ENCODE measurements around the gene TEX38. TPM values are rescaled to one million over a fixed set of nuclear protein-coding genes. Genes with fewer than 3 reads are reported as not detected.

Gene TEX38
- total RNA-seq, 2 experiments from 2014 or later: not detected

- ATAC-seq (ENCODE audit: poor library complexity) (no peak), DNase-seq (no peak)
- peaks cover 100% of the 10 kb centered on the region for H3K36me3 Mint-ChIP-seq (ENCODE audit: low read depth)
- Histone ChIP-seq H3K4me1 (ENCODE audit: insufficient read depth, low read length) (no peaks in the 10 kb centered on the region), H3K9me3 (ENCODE audit: control insufficient read depth in 1 of 2, insufficient read depth in 1 of 2, low read length in 2 of 2) (no peaks in the 10 kb centered on the region), H3K36me3 (ENCODE audit: insufficient read depth, low read length) (peaks cover 96% of the 10 kb centered on the region), H3K4me3 (ENCODE audit: low read length) (no peak overlapping the region), H3K27ac (ENCODE audit: low read depth in 1 of 2, low read length in 2 of 2) (no peak overlapping the region), H3K27me3 (ENCODE audit: control insufficient read depth in 1 of 2, insufficient read depth in 2 of 2, low read length in 2 of 2) (no peaks in the 10 kb centered on the region)
- H3K27ac Mint-ChIP-seq: peak overlapping the region; percentile 61
- ChIA-PET CTCF (no interaction called here), POLR2A (no interaction called here)
- TF ChIP-seq, protein P1, sequence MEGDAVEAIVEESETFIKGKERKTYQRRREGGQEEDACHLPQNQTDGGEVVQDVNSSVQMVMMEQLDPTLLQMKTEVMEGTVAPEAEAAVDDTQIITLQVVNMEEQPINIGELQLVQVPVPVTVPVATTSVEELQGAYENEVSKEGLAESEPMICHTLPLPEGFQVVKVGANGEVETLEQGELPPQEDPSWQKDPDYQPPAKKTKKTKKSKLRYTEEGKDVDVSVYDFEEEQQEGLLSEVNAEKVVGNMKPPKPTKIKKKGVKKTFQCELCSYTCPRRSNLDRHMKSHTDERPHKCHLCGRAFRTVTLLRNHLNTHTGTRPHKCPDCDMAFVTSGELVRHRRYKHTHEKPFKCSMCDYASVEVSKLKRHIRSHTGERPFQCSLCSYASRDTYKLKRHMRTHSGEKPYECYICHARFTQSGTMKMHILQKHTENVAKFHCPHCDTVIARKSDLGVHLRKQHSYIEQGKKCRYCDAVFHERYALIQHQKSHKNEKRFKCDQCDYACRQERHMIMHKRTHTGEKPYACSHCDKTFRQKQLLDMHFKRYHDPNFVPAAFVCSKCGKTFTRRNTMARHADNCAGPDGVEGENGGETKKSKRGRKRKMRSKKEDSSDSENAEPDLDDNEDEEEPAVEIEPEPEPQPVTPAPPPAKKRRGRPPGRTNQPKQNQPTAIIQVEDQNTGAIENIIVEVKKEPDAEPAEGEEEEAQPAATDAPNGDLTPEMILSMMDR (IDR thresholded peaks at IDR 0.05): no peak
- no peak overlapping the region for H3K4me3 Mint-ChIP-seq
- intact Hi-C loops (cut with DNase I, micrococcal nuclease): loop anchor here in 1 of 2 experiments (2.0 kb wide), 1 partner anchor 20 kb away; no protein-coding TSS in a partner anchor
- no peaks in the 10 kb centered on the region for H3K9me3 Mint-ChIP-seq
- no peaks in the 10 kb centered on the region for H3K27me3 Mint-ChIP-seq
- peaks cover 17% of the 10 kb centered on the region for H3K4me1 Mint-ChIP-seq (ENCODE audit: low read depth)
Observed at GRCh38 chr1:46687093-46687659, 15.5 kb downstream of the TEX38 start.

DNA sequence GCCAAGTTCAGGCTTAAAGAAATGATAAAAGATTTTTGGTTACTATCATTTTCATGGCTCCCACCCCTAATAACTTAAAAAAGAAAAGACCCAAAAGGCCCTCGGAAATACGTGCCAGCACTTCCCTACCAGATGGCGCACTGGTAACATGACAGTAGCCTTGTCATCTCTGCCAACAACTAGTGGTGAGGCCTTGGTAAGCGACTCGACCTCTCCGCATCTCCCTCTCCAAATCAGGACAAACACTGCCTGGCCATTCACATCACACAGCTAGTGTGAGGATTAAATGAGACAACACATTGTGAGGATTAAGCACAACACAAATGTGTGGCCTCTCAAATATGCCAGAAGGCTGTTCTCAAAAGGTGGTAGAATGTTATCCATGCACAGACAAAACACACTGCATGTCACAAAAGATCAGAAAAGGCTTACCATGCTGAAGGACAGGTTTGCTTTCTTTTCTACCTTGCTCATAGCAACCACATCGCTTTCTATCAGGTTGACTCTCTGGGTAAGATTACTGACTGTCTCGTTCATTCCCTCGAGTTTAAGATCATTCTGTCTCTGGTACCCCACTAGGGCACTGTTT is 16.4 kb downstream of the TEX38 start:
- Mint-ChIP-seq H3K4me3 (no peak overlapping the region), H3K4me1 (ENCODE audit: low read depth) (peaks cover 17% of the 10 kb centered on the region), H3K27ac (peak overlapping the region; percentile 61), H3K36me3 (ENCODE audit: low read depth) (peaks cover 100% of the 10 kb centered on the region), H3K9me3 (no peaks in the 10 kb centered on the region), H3K27me3 (no peaks in the 10 kb centered on the region)
- Histone ChIP-seq H3K36me3 (ENCODE audit: insufficient read depth, low read length) (peaks cover 100% of the 10 kb centered on the region), H3K4me1 (ENCODE audit: insufficient read depth, low read length) (no peaks in the 10 kb centered on the region), H3K27ac (ENCODE audit: low read depth in 1 of 2, low read length in 2 of 2) (no peak overlapping the region), H3K4me3 (ENCODE audit: low read length) (no peak overlapping the region), H3K27me3 (ENCODE audit: control insufficient read depth in 1 of 2, insufficient read depth in 2 of 2, low read length in 2 of 2) (no peaks in the 10 kb centered on the region), H3K9me3 (ENCODE audit: control insufficient read depth in 1 of 2, insufficient read depth in 1 of 2, low read length in 2 of 2) (no peaks in the 10 kb centered on the region)
- TF ChIP-seq, protein P1 (IDR thresholded peaks at IDR 0.05): no peak
- intact Hi-C loops (cut with DNase I, micrococcal nuclease): loop anchor here in 1 of 2 experiments (2.0 kb wide), 1 partner anchor 19 kb away; no protein-coding TSS in a partner anchor
- ChIA-PET CTCF (no interaction called here), POLR2A (interaction anchor here (0.5 kb wide), 1 partner anchor 16 kb away, joined by 5 read pairs; the partner anchor contains the start of gene TEX38)
- ATAC-seq (ENCODE audit: poor library complexity): no peak
- DNase-seq: no peak

DNA sequence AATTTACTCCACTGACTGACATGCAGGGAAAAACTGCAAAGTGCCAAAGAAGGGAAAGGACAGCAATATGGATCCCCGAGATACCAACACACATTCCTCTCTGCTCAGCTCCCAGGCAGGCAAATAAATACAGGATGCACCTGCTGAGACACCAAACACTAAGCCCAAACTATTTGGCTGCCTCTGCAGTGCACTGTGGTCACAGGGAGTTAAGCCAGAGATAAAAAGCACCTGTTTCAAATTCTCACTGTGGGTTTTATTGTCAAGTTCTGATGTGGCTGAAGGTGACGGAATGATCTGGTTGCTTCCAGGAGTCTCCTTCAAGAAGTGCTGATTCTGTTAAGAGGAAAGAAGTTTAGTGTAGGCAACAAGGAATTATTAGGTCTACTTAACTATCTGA is 17.7 kb downstream of the TEX38 start:
- CTCF ChIA-PET: no interaction called here
- POLR2A ChIA-PET: no interaction called here
- Mint-ChIP-seq H3K4me3 (no peak overlapping the region), H3K9me3 (no peaks in the 10 kb centered on the region), H3K36me3 (ENCODE audit: low read depth) (peaks cover 99% of the 10 kb centered on the region), H3K4me1 (ENCODE audit: low read depth) (peaks cover 17% of the 10 kb centered on the region), H3K27me3 (no peaks in the 10 kb centered on the region), H3K27ac (peak overlapping the region; percentile 32)
- no peak overlapping the region for H3K4me3 ChIP-seq (ENCODE audit: low read length)
- ATAC-seq (ENCODE audit: poor library complexity) (no peak), DNase-seq (no peak)
- no peaks in the 10 kb centered on the region for H3K9me3 ChIP-seq (ENCODE audit: control insufficient read depth in 1 of 2, insufficient read depth in 1 of 2, low read length in 2 of 2)
- no peaks in the 10 kb centered on the region for H3K4me1 ChIP-seq (ENCODE audit: insufficient read depth, low read length)
- H3K36me3 ChIP-seq (ENCODE audit: insufficient read depth, low read length): peaks cover 93% of the 10 kb centered on the region
- no peaks in the 10 kb centered on the region for H3K27me3 ChIP-seq (ENCODE audit: control insufficient read depth in 1 of 2, insufficient read depth in 2 of 2, low read length in 2 of 2)
- H3K27ac ChIP-seq (ENCODE audit: low read depth in 1 of 2, low read length in 2 of 2): no peak overlapping the region
- intact Hi-C loops (cut with DNase I, micrococcal nuclease): no loop called here
- TF ChIP-seq, protein P1 (IDR thresholded peaks at IDR 0.05): no peak

Measured in CD4-positive, alpha-beta T cell (primary cell).